Spleen (tissue), 11 donors: ENCODE results near the gene BHLHE23. TPM values are rescaled to one million over a fixed set of nuclear protein-coding genes. Genes with fewer than 3 reads are reported as not detected.

Experiments
- DNase-seq: peaks from one replicate; pipeline ENCODE4 v3.0.0-alpha.2; 2020
- H3K27ac ChIP-seq, 8 donors: fragments of 200-600 bp; sonication (generic) in 7 of 8; 1 replicate in 4 of 8; 2 replicates in 4 of 8; pipeline versions ENCODE4 v1.5.0 to v1.8.0; 2016 to 2021; ENCODE audit warnings: inconsistent platforms in 4 of 8, mild to moderate bottlenecking in 4 of 8, moderate library complexity in 1 of 8
- H3K27me3 ChIP-seq, 7 donors: fragments of 200-600 bp; sonication (generic) in 6 of 7; replicated peaks in 1 of 7; 1 replicate in 4 of 7; 2 replicates in 3 of 7; pipeline versions ENCODE4 v1.5.0 to v1.8.0; 2016 to 2021; ENCODE audit warnings: inconsistent platforms in 3 of 7, mild to moderate bottlenecking in 1 of 7
- H3K36me3 ChIP-seq, 6 donors: fragments of 200-600 bp; sonication (generic) in 5 of 6; 1 replicate in 4 of 6; 2 replicates in 2 of 6; pipeline versions ENCODE4 v1.5.0 to v1.8.0; 2016 to 2021; ENCODE audit warnings: inconsistent platforms in 2 of 6
- H3K4me1 ChIP-seq, 6 donors: fragments of 200-600 bp; sonication (generic) in 5 of 6; 1 replicate in 3 of 6; 2 replicates in 3 of 6; pipeline versions ENCODE4 v1.5.0 to v1.8.0; 2016 to 2021; ENCODE audit warnings: inconsistent platforms in 3 of 6
- H3K4me3 ChIP-seq, 8 donors: fragments of 200-600 bp; sonication (generic) in 7 of 8; 1 replicate in 4 of 8; 2 replicates in 4 of 8; pipeline versions ENCODE4 v1.5.0 to v1.8.0; 2016 to 2021; ENCODE audit warnings: inconsistent platforms in 4 of 8, mild to moderate bottlenecking in 4 of 8, moderate library complexity in 2 of 8
- H3K9me3 ChIP-seq, 8 donors: fragments of 200-600 bp; sonication (generic) in 7 of 8; 1 replicate in 4 of 8; 2 replicates in 4 of 8; pipeline versions ENCODE4 v1.5.0 to v1.8.0; 2016 to 2021; ENCODE audit warnings: inconsistent platforms in 4 of 8
- CTCF ChIP-seq, 11 experiments: fragments of 200-600 bp in 7 of 11; fragments of 450-650 bp in 4 of 11; sonication (generic) in 4 of 11; IDR thresholded peaks in 8 of 11; conservative IDR thresholded peaks in 3 of 11; 1 replicate in 7 of 11; 2 replicates in 4 of 11; pipeline versions ENCODE4 v1.4.0 to v1.8.0; 2016 to 2021; ENCODE audit warnings: antibody characterized with exemption in 11 of 11, inconsistent platforms in 4 of 11, mild to moderate bottlenecking in 1 of 11
- POLR2A ChIP-seq, 3 donors: fragments of 450-650 bp; IDR thresholded peaks; one replicate each; pipeline ENCODE4 v1.5.1; 2017; ENCODE audit warnings: antibody characterized with exemption in 3 of 3, mild to moderate bottlenecking in 1 of 3
- POLR2AphosphoS5 ChIP-seq, 3 donors: sonication (generic); formaldehyde crosslinking; IDR thresholded peaks; one replicate each; pipeline ENCODE4 v1.5.1; 2017; ENCODE audit warnings: antibody characterized with exemption in 3 of 3
- WGBS, 5 donors: extraction: QIAGEN DNeasy Blood & Tissue Kit in 3 of 5; methylation state at CpG; one replicate each; pipeline versions ENCODE4 v1.1.5 to v1.1.7; 2013 to 2018; 5-methylcytosine and 5-hydroxymethylcytosine counted together
- intact Hi-C: fragments of 100-400 bp; cut with DNase I; formaldehyde crosslinking; loops from one replicate; pipeline ENCODE4 v1.15.0; 2023; ENCODE audit warnings: low total_unique reads
- polyA plus RNA-seq, 3 donors: library from polyadenylated mRNA; stranded (reverse); fragments of 200-250 nt; gene quantifications; one replicate each; pipeline ENCODE4 v1.2.1, GENCODE V29; 2013
- total RNA-seq, 7 donors: library from RNA; depleted of rRNA in 3 of 7; stranded (reverse); fragments of >200 nt in 3 of 7; fragmentation: NEBNext Ultra II Directional in 4 of 7; extraction: Animal tissue kit (Norgen Biotek cat#: 25700) in 4 of 7; gene quantifications; one replicate each; pipeline versions ENCODE4 v1.1.0 to v1.2.1, GENCODE V29; 2016 to 2021
- donor health status: healthy with polysubstance abuse.
- donor health status: DM: no; HTN: no; CAD: no; lungs with moderate emphysema.
- donor health status: DM: no; HTN: no; CAD: no.
- donor health status: Bipolar disorder and iron deficiency.
- donor health status: healthy.
- donor health status: DM: no; HTN: no; CAD: no.
- donor health status: DM: yes; HTN: yes; CAD: no.

BHLHE23 gene
- total and polyA plus RNA-seq, 10 donors = not detected

- H3K27me3 ChIP-seq = peaks cover 3 to 98% (median 75%) of the 10 kb centered on the region in 7 donors
- WGBS, 5 donors = 70 to 80% (median 75%) methylated on average over 25 to 28 of the region's 28 CpGs
- H3K27ac ChIP-seq = no peak overlapping the region
- H3K4me1 ChIP-seq = peaks cover 8 to 23% (median 12%) of the 10 kb centered on the region in 6 donors
- H3K36me3 ChIP-seq = no peaks in the 10 kb centered on the region
- peaks cover 0 to 13% (median 3%) of the 10 kb centered on the region in 8 donors for H3K9me3 ChIP-seq
- no peak overlapping the region for H3K4me3 ChIP-seq
- TF ChIP-seq CTCF (IDR thresholded peaks at IDR 0.05 in 8 of 11, conservative IDR thresholded peaks at IDR 0.05 in 3 of 11) (no peak), POLR2AphosphoS5 (IDR thresholded peaks at IDR 0.05) (no peak), POLR2A (IDR thresholded peaks at IDR 0.05) (no peak)
- intact Hi-C loops = no loop called here
- peak; percentile 45 for DNase-seq
Observed at GRCh38 chr20:63024573-63025392, 18.0 kb upstream of the BHLHE23 start.

- Histone ChIP-seq H3K4me3 (no peak overlapping the region), H3K27me3 (peaks cover 3 to 93% (median 69%) of the 10 kb centered on the region in 7 donors), H3K9me3 (peaks cover 0 to 13% (median 3%) of the 10 kb centered on the region in 8 donors), H3K27ac (no peak overlapping the region), H3K4me1 (peaks cover 8 to 17% (median 12%) of the 10 kb centered on the region in 6 donors), H3K36me3 (no peaks in the 10 kb centered on the region)
- 83 to 91% (median 87%) methylated on average over 31 to 33 of the region's 33 CpGs for WGBS, 5 donors
- intact Hi-C loops = no loop called here
- DNase-seq = peak; percentile 44
- TF ChIP-seq CTCF (IDR thresholded peaks at IDR 0.05 in 8 of 11, conservative IDR thresholded peaks at IDR 0.05 in 3 of 11) (no peak), POLR2A (IDR thresholded peaks at IDR 0.05) (no peak), POLR2AphosphoS5 (IDR thresholded peaks at IDR 0.05) (no peak)
Observed at GRCh38 chr20:63023936-63024571, 17.3 kb upstream of the BHLHE23 start.

- no peak overlapping the region for H3K27ac ChIP-seq
- DNase-seq = peak; percentile 58
- H3K4me1 ChIP-seq = peaks cover 8 to 15% (median 11%) of the 10 kb centered on the region in 6 donors
- WGBS, 5 donors = 70 to 81% (median 78%) methylated on average over 21 to 31 of the region's 31 CpGs
- H3K27me3 ChIP-seq = peaks cover 3 to 95% (median 65%) of the 10 kb centered on the region in 7 donors
- H3K36me3 ChIP-seq = no peaks in the 10 kb centered on the region
- H3K9me3 ChIP-seq = peaks cover 0 to 13% (median 3%) of the 10 kb centered on the region in 8 donors
- TF ChIP-seq CTCF (IDR thresholded peaks at IDR 0.05 in 8 of 11, conservative IDR thresholded peaks at IDR 0.05 in 3 of 11) (no peak), POLR2A (IDR thresholded peaks at IDR 0.05) (no peak)
- no peak overlapping the region for H3K4me3 ChIP-seq
- intact Hi-C loops = no loop called here
Observed at GRCh38 chr20:63023071-63023935, 16.5 kb upstream of the BHLHE23 start.
